ENCODE data around the gene TNRC18.

The TNRC18 gene

GRCh38 chr7:5334671-5335070 is 89.0 kb downstream of the TNRC18 start:
- TF ChIP-seq, protein P1, sequence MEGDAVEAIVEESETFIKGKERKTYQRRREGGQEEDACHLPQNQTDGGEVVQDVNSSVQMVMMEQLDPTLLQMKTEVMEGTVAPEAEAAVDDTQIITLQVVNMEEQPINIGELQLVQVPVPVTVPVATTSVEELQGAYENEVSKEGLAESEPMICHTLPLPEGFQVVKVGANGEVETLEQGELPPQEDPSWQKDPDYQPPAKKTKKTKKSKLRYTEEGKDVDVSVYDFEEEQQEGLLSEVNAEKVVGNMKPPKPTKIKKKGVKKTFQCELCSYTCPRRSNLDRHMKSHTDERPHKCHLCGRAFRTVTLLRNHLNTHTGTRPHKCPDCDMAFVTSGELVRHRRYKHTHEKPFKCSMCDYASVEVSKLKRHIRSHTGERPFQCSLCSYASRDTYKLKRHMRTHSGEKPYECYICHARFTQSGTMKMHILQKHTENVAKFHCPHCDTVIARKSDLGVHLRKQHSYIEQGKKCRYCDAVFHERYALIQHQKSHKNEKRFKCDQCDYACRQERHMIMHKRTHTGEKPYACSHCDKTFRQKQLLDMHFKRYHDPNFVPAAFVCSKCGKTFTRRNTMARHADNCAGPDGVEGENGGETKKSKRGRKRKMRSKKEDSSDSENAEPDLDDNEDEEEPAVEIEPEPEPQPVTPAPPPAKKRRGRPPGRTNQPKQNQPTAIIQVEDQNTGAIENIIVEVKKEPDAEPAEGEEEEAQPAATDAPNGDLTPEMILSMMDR (IDR thresholded peaks at IDR 0.05; ENCODE audit: low read length) = no peak
- TF ChIP-seq EZH2 (IDR thresholded peaks at IDR 0.05; ENCODE audit: borderline replicate concordance, low read length) = no peak
- peaks cover 15% of the 10 kb centered on the region for H3K4me1 ChIP-seq (ENCODE audit: insufficient read depth, low read length, severe bottlenecking)
- no peak overlapping the region for H3K27ac ChIP-seq (ENCODE audit: low read depth, low read length, poor library complexity, severe bottlenecking)
- H3K9me2 ChIP-seq (ENCODE audit: low read depth, low read length) = no peaks in the 10 kb centered on the region
- no peaks in the 10 kb centered on the region for H3K79me2 ChIP-seq (ENCODE audit: insufficient read depth, low read length)
- H4K20me1 ChIP-seq (ENCODE audit: insufficient read depth, low read length) = no peaks in the 10 kb centered on the region
- no peaks in the 10 kb centered on the region for H3F3A ChIP-seq (ENCODE audit: insufficient read depth, low read length)
- no peak overlapping the region for H3K9ac ChIP-seq (ENCODE audit: low read length)
- no peak overlapping the region for H3K4me2 ChIP-seq (ENCODE audit: low read length)
- H3K36me3 ChIP-seq (ENCODE audit: insufficient read depth, low read length) = peaks cover 42% of the 10 kb centered on the region
- no peaks in the 10 kb centered on the region for H3K27me3 ChIP-seq (ENCODE audit: insufficient read depth, low read length)
- no peak overlapping the region for H3K4me3 ChIP-seq (ENCODE audit: low read depth, low read length, poor library complexity, severe bottlenecking)
- no peak overlapping the region for H2AFZ ChIP-seq (ENCODE audit: low read length)
- no peaks in the 10 kb centered on the region for H3K9me3 ChIP-seq (ENCODE audit: low read length)

DNA sequence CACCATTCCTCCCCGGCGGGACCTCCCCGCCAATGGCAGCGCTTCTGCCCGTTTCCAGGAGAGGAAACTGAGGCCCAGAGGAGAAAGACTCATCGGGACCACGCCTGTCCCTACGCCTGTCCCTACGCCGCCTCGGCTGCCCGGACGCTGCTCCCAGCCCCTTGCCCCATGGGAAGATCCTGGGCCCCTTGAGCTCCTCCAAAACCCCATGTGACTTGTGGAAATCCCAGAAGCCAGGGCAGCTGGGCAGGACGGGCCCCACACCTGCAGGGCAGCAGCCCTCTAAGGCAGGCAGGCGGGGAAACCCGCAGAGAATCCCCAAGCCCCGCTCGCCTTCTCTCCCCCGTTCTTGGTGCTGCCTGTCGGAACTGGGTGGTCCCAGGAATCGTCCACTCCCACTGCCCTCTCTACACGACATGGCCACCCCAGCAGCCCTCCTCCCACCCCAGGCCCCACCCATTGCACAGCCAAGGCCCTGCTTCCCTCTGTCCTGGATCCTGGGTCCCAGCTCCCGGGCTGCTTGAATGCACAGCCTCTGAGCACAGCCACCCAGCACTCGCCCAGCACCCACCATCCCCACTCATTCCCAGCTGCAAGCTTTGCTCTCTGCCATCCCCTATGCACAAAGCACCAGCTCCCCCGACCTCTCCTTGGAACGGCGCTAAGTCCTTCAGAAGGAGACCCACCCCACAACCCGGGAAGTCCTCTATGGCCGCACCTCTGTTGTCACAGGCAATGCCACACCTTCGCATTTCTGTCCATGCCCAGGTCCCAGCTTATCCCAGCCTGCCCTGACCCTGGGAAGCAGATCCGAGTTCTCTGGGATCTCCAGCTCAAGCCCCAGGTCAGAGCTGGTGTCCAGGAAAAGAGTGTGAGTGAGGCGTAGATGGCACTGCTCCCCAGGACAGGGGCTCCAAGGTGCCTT is 90.3 kb downstream of the TNRC18 start:
- H3K9me2 ChIP-seq (ENCODE audit: low read depth, low read length) = no peaks in the 10 kb centered on the region
- H3K79me2 ChIP-seq (ENCODE audit: insufficient read depth, low read length) = no peaks in the 10 kb centered on the region
- H3K27ac ChIP-seq (ENCODE audit: low read depth, low read length, poor library complexity, severe bottlenecking) = no peak overlapping the region
- no peak overlapping the region for H3K9ac ChIP-seq (ENCODE audit: low read length)
- H3F3A ChIP-seq (ENCODE audit: insufficient read depth, low read length) = no peaks in the 10 kb centered on the region
- H3K4me3 ChIP-seq (ENCODE audit: low read depth, low read length, poor library complexity, severe bottlenecking) = no peak overlapping the region
- peaks cover 38% of the 10 kb centered on the region for H3K36me3 ChIP-seq (ENCODE audit: insufficient read depth, low read length)
- H4K20me1 ChIP-seq (ENCODE audit: insufficient read depth, low read length) = no peaks in the 10 kb centered on the region
- H3K27me3 ChIP-seq (ENCODE audit: insufficient read depth, low read length) = no peaks in the 10 kb centered on the region
- no peak overlapping the region for H2AFZ ChIP-seq (ENCODE audit: low read length)
- H3K4me1 ChIP-seq (ENCODE audit: insufficient read depth, low read length, severe bottlenecking) = peaks cover 15% of the 10 kb centered on the region
- no peak overlapping the region for H3K4me2 ChIP-seq (ENCODE audit: low read length)
- H3K9me3 ChIP-seq (ENCODE audit: low read length) = no peaks in the 10 kb centered on the region
- TF ChIP-seq, protein P1 (IDR thresholded peaks at IDR 0.05; ENCODE audit: low read length) = no peak
- no peak for TF ChIP-seq EZH2 (IDR thresholded peaks at IDR 0.05; ENCODE audit: borderline replicate concordance, low read length)

GRCh38 chr7:5332579-5332978 is 91.1 kb downstream of the TNRC18 start:
- TF ChIP-seq, protein P1 (IDR thresholded peaks at IDR 0.05; ENCODE audit: low read length) = no peak
- TF ChIP-seq EZH2 (IDR thresholded peaks at IDR 0.05; ENCODE audit: borderline replicate concordance, low read length) = no peak
- H3K9me3 ChIP-seq (ENCODE audit: low read length) = no peaks in the 10 kb centered on the region
- peaks cover 37% of the 10 kb centered on the region for H3K36me3 ChIP-seq (ENCODE audit: insufficient read depth, low read length)
- H3K27ac ChIP-seq (ENCODE audit: low read depth, low read length, poor library complexity, severe bottlenecking) = no peak overlapping the region
- no peaks in the 10 kb centered on the region for H3K9me2 ChIP-seq (ENCODE audit: low read depth, low read length)
- no peaks in the 10 kb centered on the region for H3K79me2 ChIP-seq (ENCODE audit: insufficient read depth, low read length)
- no peaks in the 10 kb centered on the region for H3F3A ChIP-seq (ENCODE audit: insufficient read depth, low read length)
- no peak overlapping the region for H3K4me3 ChIP-seq (ENCODE audit: low read depth, low read length, poor library complexity, severe bottlenecking)
- H3K4me2 ChIP-seq (ENCODE audit: low read length) = no peak overlapping the region
- no peak overlapping the region for H2AFZ ChIP-seq (ENCODE audit: low read length)
- H4K20me1 ChIP-seq (ENCODE audit: insufficient read depth, low read length) = no peaks in the 10 kb centered on the region
- peaks cover 22% of the 10 kb centered on the region for H3K4me1 ChIP-seq (ENCODE audit: insufficient read depth, low read length, severe bottlenecking)
- no peaks in the 10 kb centered on the region for H3K27me3 ChIP-seq (ENCODE audit: insufficient read depth, low read length)
- H3K9ac ChIP-seq (ENCODE audit: low read length) = no peak overlapping the region
